ELR (cell line): Measurements from ENCODE around the gene NLGN1.

ENCODE experiments used
- DNase-seq: peaks from one replicate; pipeline ENCODE4 v3.0.0-alpha.2; 2015; ENCODE audit warnings: low read depth

NLGN1 gene

GRCh38 chr3:173843060-173843459, 445.5 kb downstream of the NLGN1 start:
- no peak for DNase-seq

GRCh38 chr3:173846584-173846983, 449.0 kb downstream of the NLGN1 start:
- DNase-seq = no peak

GRCh38 chr3:173849489-173849888, 451.9 kb downstream of the NLGN1 start:
- no peak for DNase-seq

- DNase-seq = no peak
Measured at GRCh38 chr3:173857154-173857553, 459.6 kb downstream of the NLGN1 start.

GRCh38 chr3:173862701-173863100, 465.2 kb downstream of the NLGN1 start:
- no peak for DNase-seq

DNA sequence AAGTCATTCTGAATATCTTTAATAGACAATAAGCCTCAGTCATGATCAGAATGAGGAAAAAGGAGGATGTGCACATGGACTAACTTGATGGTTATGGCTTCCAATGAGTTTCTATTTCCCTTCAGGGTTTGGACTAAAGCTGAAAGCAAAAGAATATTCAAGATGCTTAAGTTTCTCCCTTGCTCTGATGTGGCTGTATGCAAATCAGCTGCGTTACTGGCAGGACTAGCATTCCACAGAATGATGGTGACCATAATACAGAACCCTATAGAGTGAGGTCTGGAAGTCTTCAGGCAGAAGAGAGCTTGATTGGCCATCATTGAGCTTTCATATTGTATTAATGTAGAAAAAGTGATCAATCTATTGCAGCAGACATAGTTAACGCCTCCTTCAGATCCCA, 466.0 kb downstream of the NLGN1 start:
- no peak for DNase-seq

- DNase-seq = no peak
Measured at GRCh38 chr3:173865900-173866498, 468.5 kb downstream of the NLGN1 start.

- no peak for DNase-seq
Measured at GRCh38 chr3:173869766-173870165, 472.2 kb downstream of the NLGN1 start.

DNA sequence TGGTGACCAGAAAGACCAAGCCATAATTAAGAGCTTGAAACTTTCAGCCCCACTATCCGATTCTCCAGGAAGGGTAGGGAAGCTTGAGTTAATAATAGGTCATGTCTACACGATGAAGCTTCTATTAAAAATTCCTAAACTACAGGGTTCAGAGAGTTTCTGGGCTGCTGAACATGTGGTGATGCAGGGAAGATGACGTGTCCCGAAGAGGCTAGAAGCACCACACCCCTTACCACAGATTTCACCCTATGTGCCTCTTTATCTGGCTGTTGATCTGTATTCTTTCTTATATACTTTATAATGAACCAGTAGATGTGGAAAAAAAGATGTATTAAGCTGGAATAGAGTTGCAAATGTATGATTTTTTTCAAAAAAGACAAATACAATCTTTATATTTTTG, 473.4 kb downstream of the NLGN1 start:
- peak; percentile 47 for DNase-seq

- no peak for DNase-seq
Measured at GRCh38 chr3:173875790-173876189, 478.2 kb downstream of the NLGN1 start.

DNA sequence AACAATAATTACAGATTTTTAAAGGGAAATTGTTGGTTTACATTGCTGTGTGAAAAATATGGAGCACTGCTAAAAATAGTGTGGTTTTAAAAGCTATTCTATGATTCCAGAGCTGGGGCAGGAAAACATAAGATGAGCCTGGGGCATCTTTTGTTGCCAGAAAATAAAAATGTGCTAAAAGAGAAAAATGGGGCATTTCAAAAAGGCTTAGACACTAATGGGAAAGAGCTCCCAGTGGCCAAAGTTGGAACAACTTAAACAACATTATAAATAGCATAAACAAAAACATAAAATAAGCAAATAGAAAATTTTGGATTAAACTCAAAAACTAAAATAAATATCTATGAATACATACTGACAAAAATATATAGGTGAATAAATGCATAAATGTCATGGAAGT, 478.9 kb downstream of the NLGN1 start:
- peak; percentile 41 for DNase-seq

GRCh38 chr3:173887888-173888287, 490.3 kb downstream of the NLGN1 start:
- peak; percentile 21 for DNase-seq

GRCh38 chr3:173889596-173889995, 492.1 kb downstream of the NLGN1 start:
- peak; percentile 26 for DNase-seq

GRCh38 chr3:173890091-173890490, 492.5 kb downstream of the NLGN1 start:
- no peak for DNase-seq

- DNase-seq = peak; percentile 12
Measured at GRCh38 chr3:173891272-173892100, 493.9 kb downstream of the NLGN1 start.

- peak; percentile 85 for DNase-seq
Measured at GRCh38 chr3:173892547-173892946, 495.0 kb downstream of the NLGN1 start.

- peak; percentile 93 for DNase-seq
Measured at GRCh38 chr3:173893066-173893465, 495.5 kb downstream of the NLGN1 start.

- DNase-seq = peak; percentile 10
Measured at GRCh38 chr3:173893835-173894234, 496.3 kb downstream of the NLGN1 start.

DNA sequence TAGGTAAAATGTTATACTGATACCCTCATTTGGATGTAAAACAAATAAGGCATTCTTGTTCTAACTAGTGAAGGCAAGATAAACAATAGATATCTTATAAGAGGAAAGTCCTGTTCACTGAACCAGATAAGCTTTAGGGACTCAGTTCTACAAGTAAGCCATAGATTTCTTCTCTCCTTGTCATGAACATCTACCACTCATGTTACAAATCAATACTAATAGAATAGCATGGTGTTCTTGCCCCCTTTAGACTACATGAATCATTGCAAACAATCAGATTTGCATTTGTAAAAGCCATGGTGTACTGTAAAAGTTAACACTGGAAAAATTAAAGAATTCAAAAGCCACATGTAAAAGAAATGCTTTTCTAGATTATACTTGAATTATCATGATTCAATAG, 500.1 kb downstream of the NLGN1 start:
- no peak for DNase-seq

DNA sequence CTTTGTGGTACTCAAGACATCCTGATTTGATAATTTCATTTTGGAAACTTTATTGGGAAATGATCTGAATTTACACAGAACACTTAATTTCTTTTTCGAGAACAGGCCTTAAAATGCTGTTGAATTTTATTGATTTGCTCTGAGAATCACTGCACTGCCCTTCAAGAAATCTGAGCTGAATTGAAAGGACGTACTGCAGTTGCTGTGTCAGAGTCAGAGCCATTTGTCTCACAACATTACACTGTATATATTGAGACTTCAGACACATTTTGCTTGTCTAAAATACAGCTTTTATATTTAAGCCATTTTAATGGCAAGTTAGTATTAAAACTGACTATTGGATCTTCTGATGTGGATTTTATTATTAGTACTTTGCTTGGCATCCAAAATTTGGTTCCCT, 504.1 kb downstream of the NLGN1 start:
- DNase-seq = no peak

DNA sequence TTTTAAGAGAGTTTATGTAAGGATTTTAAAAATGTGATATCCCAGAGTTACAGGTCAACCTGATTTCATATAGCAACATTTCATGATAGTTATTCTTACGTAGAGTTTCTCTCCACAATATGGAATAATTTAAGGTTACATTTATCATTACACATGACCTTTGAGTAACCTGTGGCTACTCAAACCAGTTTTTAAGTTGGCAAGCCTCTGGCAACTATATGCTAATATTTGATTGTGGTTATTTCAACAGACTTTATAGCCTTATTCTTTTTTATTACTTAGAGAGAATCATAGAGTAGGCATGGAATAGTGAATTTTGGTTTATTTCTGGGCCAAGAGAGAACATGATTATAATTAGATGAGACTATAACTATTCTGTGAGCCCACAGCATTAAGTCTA, 504.9 kb downstream of the NLGN1 start:
- no peak for DNase-seq

GRCh38 chr3:173902871-173903270, 505.3 kb downstream of the NLGN1 start:
- DNase-seq = peak; percentile 55

DNA sequence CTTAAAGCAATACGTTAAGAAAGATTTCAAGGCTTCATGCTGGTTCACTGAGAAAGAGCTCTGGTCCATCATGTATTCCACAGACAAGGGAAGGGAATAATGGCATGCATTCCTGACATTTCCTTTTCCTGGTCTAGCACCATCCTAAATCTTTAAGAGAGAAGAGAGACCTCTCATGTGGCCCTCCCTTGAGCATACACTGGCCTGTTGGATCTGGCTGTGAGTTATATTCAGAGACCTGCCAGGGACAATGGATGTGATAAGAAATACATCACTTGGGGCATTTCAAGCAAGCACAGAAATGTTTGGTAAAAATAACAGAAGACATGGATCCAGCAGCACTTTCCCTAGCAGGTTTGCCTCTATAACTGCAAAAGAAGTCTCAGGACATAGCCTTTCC, 507.8 kb downstream of the NLGN1 start:
- no peak for DNase-seq

DNA sequence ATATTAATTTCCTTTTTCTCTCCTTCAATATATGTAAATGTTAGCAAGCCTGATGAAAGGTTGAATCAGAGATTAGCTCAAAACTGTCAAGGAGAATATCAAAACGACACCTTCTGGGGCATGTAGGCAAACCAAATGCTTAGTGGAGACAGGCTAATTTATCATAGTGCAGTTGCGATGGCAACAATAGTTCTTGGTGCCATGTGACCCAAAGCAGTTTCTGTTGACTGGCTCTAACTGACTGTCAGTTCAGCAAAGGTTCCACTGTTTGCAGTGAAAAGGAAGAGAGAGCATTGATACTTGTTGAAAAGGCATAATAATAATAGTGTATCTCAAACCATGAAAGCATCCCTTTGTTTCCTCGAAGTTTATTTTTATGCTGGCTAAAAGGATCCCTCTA, 513.9 kb downstream of the NLGN1 start:
- DNase-seq = no peak
